Transverse colon (tissue), 4 donors: ENCODE data around the gene ARHGAP22. TPM values are rescaled to one million over a fixed set of nuclear protein-coding genes. Genes with fewer than 3 reads are reported as not detected.

Source experiments
- DNase-seq: peaks from one replicate; pipeline ENCODE4 v3.0.0-alpha.2; 2019
- H3K27ac ChIP-seq, 4 donors: fragments of 200-600 bp; sonication (generic); 2 replicates each; pipeline ENCODE4 v1.5.1; 2016 to 2018; ENCODE audit warnings: inconsistent platforms in 4 of 4
- H3K27me3 ChIP-seq: fragments of 200-600 bp; sonication (generic); 2 replicates; pipeline ENCODE4 v1.5.1; 2017; ENCODE audit warnings: inconsistent platforms
- H3K36me3 ChIP-seq, 4 donors: fragments of 200-600 bp; sonication (generic); 2 replicates each; pipeline ENCODE4 v1.5.1; 2017 to 2019; ENCODE audit warnings: inconsistent platforms in 4 of 4
- H3K4me1 ChIP-seq, 4 donors: fragments of 200-600 bp; sonication (generic); 2 replicates each; pipeline ENCODE4 v1.5.1; 2017 to 2020; ENCODE audit warnings: inconsistent platforms in 4 of 4
- H3K4me3 ChIP-seq, 4 donors: fragments of 200-600 bp; sonication (generic); 1 replicate in 1 of 4; 2 replicates in 3 of 4; pipeline versions ENCODE4 v1.5.1 to v1.6.1; 2017 to 2019; ENCODE audit warnings: inconsistent platforms in 4 of 4
- H3K9me3 ChIP-seq, 2 donors: fragments of 200-600 bp; sonication (generic); 2 replicates each; pipeline ENCODE4 v1.5.1; 2017 to 2019; ENCODE audit warnings: inconsistent platforms in 2 of 2
- CTCF ChIP-seq, 5 experiments: fragments of 200-600 bp in 3 of 5; fragments of 450-650 bp in 2 of 5; sonication (generic) in 3 of 5; IDR thresholded peaks; 1 replicate in 2 of 5; 2 replicates in 3 of 5; pipeline ENCODE4 v1.5.1; 2016 to 2017; ENCODE audit warnings: antibody characterized with exemption in 5 of 5, inconsistent platforms in 3 of 5, mild to moderate bottlenecking in 2 of 5, moderate library complexity in 1 of 5
- EP300 ChIP-seq: sonication (generic); formaldehyde crosslinking; IDR thresholded peaks from one replicate; pipeline ENCODE4 v1.6.1; 2017; ENCODE audit warnings: antibody characterized with exemption, low read depth
- POLR2A ChIP-seq: fragments of 450-650 bp; IDR thresholded peaks from one replicate; pipeline ENCODE4 v1.6.1; 2016; ENCODE audit warnings: antibody characterized with exemption, mild to moderate bottlenecking, moderate library complexity
- POLR2AphosphoS5 ChIP-seq, 3 donors: sonication (generic); formaldehyde crosslinking; IDR thresholded peaks; one replicate each; pipeline ENCODE4 v1.6.1; 2016; ENCODE audit warnings: antibody characterized with exemption in 3 of 3
- WGBS, 2 donors: methylation state at CpG; one replicate each; pipeline ENCODE4 v1.1.5; 2018; ENCODE audit warnings: low coverage in 1 of 2; 5-methylcytosine and 5-hydroxymethylcytosine counted together
- in situ Hi-C, 4 donors: fragments of 200-750 bp; cut with MboI; loops; one replicate each; pipeline versions ENCODE4 v1.15.0 to v1.15.1; 2017; ENCODE audit warnings: low sequenced_read_pairs in 3 of 4, low pct_ligation_motif_present in 1 of 4, low pct_unique_long_range_greater_than_20kb in 1 of 4
- intact Hi-C: fragments of 100-400 bp; cut with DNase I; formaldehyde crosslinking; loops from one replicate; pipeline ENCODE4 v1.15.1; 2023; ENCODE audit warnings: low total_unique reads
- total RNA-seq, 4 donors: library from RNA; depleted of rRNA; stranded (reverse); fragments of >200 nt; gene quantifications; one replicate each; pipeline ENCODE4 v1.1.0, GENCODE V29; 2016

The ARHGAP22 gene
- 1 to 10 TPM in 3 of 4 donors, not detected in 1; 1.4 to 3.4 (median 1.7) TPM for total RNA-seq

- H3K4me1 ChIP-seq: peaks cover 8 to 22% (median 14%) of the 10 kb centered on the region in 4 donors
- H3K27me3 ChIP-seq: peaks cover 13% of the 10 kb centered on the region
- DNase-seq: peak; percentile 29
- peak within 1 kb of the TSS in 2 of 4 donors; percentile 28 to 46 for H3K27ac ChIP-seq
- 5% methylated on average over 15 of the region's 30 CpGs; no CpG with 5 or more reads in 1 of the 2 donors for whole genome bisulfite sequencing, 2 donors
- intact Hi-C loops (no loop called here), in situ Hi-C loops (no loop called here)
- no peaks in the 10 kb centered on the region for H3K36me3 ChIP-seq
- H3K4me3 ChIP-seq: peak within 1 kb of the TSS in 3 of 4 donors; percentile 1 to 47 (median 32)
- TF ChIP-seq POLR2AphosphoS5 (IDR thresholded peaks at IDR 0.05) (no peak), EP300 (no peak), CTCF (IDR thresholded peaks at IDR 0.05) (no peak), POLR2A (no peak)
- no peaks in the 10 kb centered on the region for H3K9me3 ChIP-seq
These were observed at the start of gene ARHGAP22 for GRCh38 chr10:48604991-48605508. Gene ARHGAP22, minus strand, starts transcription at chr10:48605073. Its CDS starts 277 bp downstream, at chr10:48604796.

- in situ Hi-C loops: loop anchor here (10.0 to 25.0 kb wide), 4 partner anchors 99 to 858 kb away; no protein-coding TSS in a partner anchor
These were observed 49.2 kb upstream of the ARHGAP22 start for GRCh38 chr10:48653944-48654698.

GRCh38 chr10:48653347-48653746, 48.5 kb upstream of the ARHGAP22 start:
- no peak for DNase-seq
- peaks cover 7% of the 10 kb centered on the region for H3K27me3 ChIP-seq
- H3K27ac ChIP-seq: no peak overlapping the region
- H3K9me3 ChIP-seq: no peaks in the 10 kb centered on the region
- intact Hi-C loops (loop anchor here (10.0 kb wide), 1 partner anchor 289 kb away; no protein-coding TSS in a partner anchor), in situ Hi-C loops (loop anchor here (10.0 to 25.0 kb wide), 4 partner anchors 99 to 859 kb away; no protein-coding TSS in a partner anchor)
- TF ChIP-seq EP300 (no peak), POLR2AphosphoS5 (IDR thresholded peaks at IDR 0.05) (no peak), CTCF (IDR thresholded peaks at IDR 0.05) (no peak), POLR2A (no peak)
- WGBS, 2 donors: 72% methylated on average over 5 of the region's 5 CpGs; no CpG with 5 or more reads in 1 of the 2 donors
- H3K4me1 ChIP-seq: peaks cover 0 to 16% (median 14%) of the 10 kb centered on the region in 4 donors
- no peak overlapping the region for H3K4me3 ChIP-seq
- H3K36me3 ChIP-seq: no peaks in the 10 kb centered on the region

More at GRCh38 chr10:48653944-48654698, 49.2 kb upstream of the ARHGAP22 start:
- Histone ChIP-seq H3K4me1 (peaks cover 0 to 16% (median 14%) of the 10 kb centered on the region in 4 donors), H3K36me3 (no peaks in the 10 kb centered on the region), H3K4me3 (no peak overlapping the region), H3K27ac (no peak overlapping the region), H3K9me3 (no peaks in the 10 kb centered on the region), H3K27me3 (peaks cover 7% of the 10 kb centered on the region)
- intact Hi-C loops: loop anchor here (10.0 kb wide), 1 partner anchor 289 kb away; no protein-coding TSS in a partner anchor
- WGBS, 2 donors: 89 to 97% methylated on average over 3 to 4 of the region's 4 CpGs
- DNase-seq: no peak
- TF ChIP-seq POLR2A: no peak
- TF ChIP-seq EP300: no peak
- no peak for TF ChIP-seq CTCF (IDR thresholded peaks at IDR 0.05)
- TF ChIP-seq POLR2AphosphoS5 (IDR thresholded peaks at IDR 0.05): no peak

- no peak for DNase-seq
- intact Hi-C loops: loop anchor here (10.0 kb wide), 1 partner anchor 288 kb away; no protein-coding TSS in a partner anchor
- H3K4me1 ChIP-seq: peaks cover 0 to 16% (median 14%) of the 10 kb centered on the region in 4 donors
- WGBS, 2 donors: 74% methylated on average over 4 of the region's 4 CpGs; no CpG with 5 or more reads in 1 of the 2 donors
- in situ Hi-C loops: loop anchor here (10.0 to 25.0 kb wide), 4 partner anchors 98 to 860 kb away; no protein-coding TSS in a partner anchor
- H3K27me3 ChIP-seq: no peaks in the 10 kb centered on the region
- H3K27ac ChIP-seq: no peak overlapping the region
- H3K36me3 ChIP-seq: no peaks in the 10 kb centered on the region
- H3K4me3 ChIP-seq: no peak overlapping the region
- TF ChIP-seq POLR2AphosphoS5 (IDR thresholded peaks at IDR 0.05) (no peak), CTCF (IDR thresholded peaks at IDR 0.05) (no peak), EP300 (no peak)
- no peaks in the 10 kb centered on the region for H3K9me3 ChIP-seq
These were observed 47.5 kb upstream of the ARHGAP22 start for GRCh38 chr10:48652344-48652743.
